DND-41 (cell line): ENCODE data around the gene FAM13A.

Source experiments
- CTCF ChIP-seq: IDR thresholded peaks from 2 replicates; pipeline ENCODE4 v1.5.1; 2012; ENCODE audit warnings: borderline replicate concordance, low read length, moderate library complexity, mild to moderate bottlenecking; ENCODE audit not compliant: poor library complexity, severe bottlenecking; ENCODE audit errors: extremely low read depth
- EZH2 ChIP-seq: IDR thresholded peaks from 3 replicates; pipeline ENCODE4 v1.6.1; 2012; ENCODE audit warnings: borderline replicate concordance, low read depth, mild to moderate bottlenecking, moderate library complexity, low read length, inconsistent platforms; ENCODE audit not compliant: severe bottlenecking

GRCh38 chr4:88963817-88964216 is 93.2 kb downstream of the FAM13A start:
- TF ChIP-seq CTCF, result no peak
- TF ChIP-seq EZH2, result no peak
